GM19193 (cell line): Measurements from ENCODE around the gene CEP63.

Experiments
- POLR2A ChIP-seq: IDR thresholded peaks from 4 replicates; pipeline ENCODE4 v1.6.1; 2011; ENCODE audit not compliant: insufficient read depth, insufficient read length; ENCODE audit errors: extremely low read depth

CEP63 gene

DNA sequence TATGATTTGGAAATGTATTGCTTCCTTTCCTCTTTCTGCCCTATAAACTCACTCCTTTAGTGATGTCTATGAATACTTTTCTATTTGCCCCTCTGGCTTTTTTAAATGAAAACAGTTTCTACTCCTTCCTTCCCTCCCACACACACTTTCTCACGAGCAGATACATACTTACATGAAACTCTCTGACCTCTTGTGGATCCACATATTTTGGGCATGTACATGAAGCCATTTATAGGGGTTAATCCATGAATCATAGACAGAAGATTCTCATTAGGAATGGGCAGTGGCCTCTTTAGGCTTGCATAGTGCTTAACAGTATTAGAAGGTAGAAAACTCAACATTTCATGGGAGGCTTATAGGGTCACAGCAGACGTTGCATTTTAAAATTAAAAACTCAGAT, 24.9 kb upstream of the CEP63 start:
- TF ChIP-seq POLR2A: no peak

DNA sequence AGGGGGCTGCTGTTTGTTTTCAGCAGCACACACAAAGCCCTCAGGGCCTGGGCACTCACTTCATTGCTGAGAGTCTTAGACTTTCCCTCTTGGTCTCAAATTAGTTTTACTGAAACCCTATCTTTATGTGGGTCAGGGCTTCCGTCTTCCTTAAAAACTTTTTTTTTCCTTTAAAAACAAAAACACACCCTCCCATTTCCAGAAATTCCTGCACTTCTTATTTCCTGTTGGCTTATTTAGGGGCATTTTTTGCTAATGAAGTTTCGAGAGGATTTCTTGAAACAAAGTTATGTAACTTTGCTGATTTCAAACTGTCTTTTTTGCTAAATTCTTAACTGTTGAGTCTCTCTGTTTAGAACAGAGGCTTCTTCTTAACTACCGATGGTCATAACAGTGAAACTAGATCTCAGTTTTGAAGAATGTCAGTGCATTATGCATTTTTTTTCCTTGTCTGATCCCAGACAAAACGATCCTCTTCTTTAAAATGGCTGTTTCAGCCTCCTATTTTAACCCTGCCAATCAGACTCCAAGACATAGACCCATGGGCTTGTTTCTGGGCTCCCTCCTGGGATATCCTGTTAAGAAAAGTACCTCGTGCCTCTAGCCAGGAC, 23.4 kb upstream of the CEP63 start:
- TF ChIP-seq POLR2A: no peak

DNA sequence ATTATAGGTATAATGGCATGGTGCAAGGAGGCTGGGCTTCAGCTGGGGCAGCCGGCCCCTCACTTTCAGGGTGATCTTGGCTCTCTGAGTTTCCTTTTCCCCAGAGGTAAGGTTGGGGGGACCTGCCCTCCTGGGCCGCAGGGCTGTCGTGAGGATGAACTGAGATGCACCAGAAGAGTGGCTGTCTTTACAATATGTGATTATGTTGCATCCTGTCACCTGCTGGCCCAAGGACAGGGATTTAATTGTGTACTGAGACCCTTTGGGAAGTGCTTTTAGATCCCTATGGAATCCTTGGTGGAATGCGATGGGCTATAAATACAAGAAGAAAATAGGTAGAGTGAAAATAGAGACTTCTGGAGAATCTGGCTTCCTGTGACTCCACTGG, 22.2 kb upstream of the CEP63 start:
- no peak for TF ChIP-seq POLR2A

DNA sequence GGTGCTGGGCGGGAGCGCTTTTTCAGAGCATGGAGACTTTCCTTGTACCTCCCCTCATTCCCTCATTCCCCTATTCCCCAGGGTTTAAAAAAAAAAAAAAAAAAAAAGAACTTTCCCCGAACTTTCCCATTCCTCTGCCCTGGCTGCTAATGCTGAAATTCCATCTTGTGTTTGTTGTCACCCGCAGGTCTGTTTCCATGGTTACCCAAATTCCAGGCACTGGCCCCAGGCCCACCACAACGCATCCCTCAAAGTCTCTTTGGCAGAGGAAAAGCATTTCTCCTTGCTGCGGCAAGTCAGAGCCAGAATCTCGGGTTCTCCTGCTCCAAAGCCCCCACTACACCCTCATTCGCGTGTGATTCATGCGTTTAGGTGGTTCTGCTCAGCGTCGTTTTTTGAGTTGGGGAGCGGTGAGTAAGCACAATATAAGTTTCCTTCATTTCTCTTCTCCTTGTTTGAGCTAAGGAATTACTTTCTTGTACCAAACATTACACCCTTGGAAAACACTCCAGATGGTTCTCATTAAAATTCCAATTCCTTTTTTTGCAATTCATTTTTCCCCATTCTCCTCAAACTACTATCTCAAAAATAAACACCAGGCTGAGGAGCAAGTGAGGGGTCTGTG, 21.7 kb upstream of the CEP63 start:
- no peak for TF ChIP-seq POLR2A

DNA sequence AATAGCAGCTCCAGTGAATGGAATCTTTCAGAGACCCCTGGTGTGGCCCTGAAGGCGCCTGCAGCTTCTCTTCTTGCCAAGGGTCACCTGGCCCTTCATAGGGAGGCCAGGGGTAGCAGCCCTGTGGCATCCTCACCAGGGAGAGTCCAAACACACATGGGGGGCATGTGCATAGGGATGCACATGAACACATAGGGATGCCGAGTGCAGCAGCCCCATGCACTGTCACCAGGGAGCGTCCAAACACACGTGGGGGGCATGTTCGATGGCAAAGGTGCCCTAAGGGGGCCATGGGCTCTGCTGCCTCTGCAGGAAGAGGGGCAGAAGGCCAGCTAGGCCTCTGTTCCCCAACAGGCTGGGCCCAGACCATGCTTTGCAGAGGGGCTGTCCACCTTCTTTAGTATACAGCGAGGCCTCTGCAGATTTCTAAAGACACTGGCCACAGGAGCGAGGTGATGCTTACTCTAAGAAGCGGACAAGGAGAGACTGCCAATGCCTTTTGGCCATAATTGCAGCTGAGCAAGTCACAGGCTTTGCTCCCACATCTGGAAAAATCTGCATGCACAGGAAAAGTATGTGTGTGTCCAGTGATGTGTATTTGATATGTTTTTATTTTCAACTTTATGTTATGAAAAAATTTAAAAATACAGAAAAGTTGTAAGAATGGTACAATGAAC, 21.0 kb upstream of the CEP63 start:
- no peak for TF ChIP-seq POLR2A

DNA sequence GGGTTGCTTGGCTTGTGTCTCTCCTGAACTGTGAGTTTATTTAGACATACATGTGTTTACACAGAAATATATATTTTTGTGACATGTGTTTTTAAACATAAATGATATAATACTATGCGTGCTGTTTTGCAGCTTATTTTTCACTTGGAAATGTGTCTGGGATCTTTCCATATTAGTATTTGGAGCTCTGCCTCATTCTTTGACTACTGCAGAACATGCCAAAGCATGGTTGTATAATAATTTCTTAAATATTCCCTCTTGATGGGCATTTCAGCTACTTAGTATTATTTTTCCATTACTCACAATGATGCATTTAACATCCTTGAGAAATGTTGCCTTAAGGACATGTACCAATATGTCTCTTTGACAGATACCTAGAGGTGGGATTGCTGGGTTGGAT, 19.5 kb upstream of the CEP63 start:
- TF ChIP-seq POLR2A: no peak

DNA sequence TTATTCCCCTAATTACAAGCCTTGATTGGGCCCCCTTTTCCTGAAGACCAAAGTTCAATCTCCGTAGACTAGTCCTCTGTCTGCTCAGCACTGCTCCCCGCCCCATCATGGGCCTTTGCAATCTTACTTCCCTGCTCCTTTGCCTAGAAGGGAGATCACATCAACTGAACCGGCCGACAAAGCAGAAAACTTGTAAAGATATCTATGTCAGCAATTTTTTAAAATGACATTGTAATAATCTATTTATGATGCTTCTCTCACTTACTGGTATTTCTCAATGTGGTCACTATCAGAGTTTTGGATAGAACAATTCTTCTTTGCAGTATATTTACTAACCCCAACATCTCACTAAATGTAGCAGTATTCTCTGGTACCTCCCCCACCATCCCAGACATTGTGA, 17.3 kb upstream of the CEP63 start:
- no peak for TF ChIP-seq POLR2A

DNA sequence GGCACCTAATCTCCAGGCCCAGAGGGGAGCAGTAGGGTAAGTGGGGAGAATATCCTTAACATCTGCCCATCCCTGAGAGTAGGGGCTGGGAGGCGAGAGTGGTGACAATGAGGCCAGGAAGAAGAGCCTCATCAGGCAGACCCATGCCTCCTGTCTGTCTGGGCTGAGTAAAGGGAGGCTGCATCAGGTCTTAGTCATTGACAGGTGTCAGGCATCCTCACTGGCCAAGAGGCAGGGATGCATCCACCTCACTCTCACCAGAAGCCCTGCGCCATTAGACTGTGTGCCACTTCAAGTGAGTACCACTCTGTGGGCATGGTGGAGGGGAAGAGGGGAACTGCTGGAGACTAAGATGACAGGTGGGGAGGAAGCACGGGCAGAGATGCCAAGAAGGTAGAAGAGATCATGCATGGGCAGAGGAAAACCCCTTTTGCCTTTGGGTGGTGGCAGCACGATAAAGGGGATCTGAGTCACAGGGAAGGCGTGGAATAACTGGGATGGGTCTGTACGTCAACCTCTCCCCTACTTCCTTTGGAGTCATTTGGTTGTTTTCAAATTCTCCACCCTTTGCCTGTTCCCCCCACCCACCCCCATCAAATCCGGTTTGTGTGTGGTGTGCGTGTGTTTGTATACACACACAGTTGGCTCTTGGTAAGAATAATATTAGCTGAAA, 14.2 kb upstream of the CEP63 start:
- TF ChIP-seq POLR2A: no peak

DNA sequence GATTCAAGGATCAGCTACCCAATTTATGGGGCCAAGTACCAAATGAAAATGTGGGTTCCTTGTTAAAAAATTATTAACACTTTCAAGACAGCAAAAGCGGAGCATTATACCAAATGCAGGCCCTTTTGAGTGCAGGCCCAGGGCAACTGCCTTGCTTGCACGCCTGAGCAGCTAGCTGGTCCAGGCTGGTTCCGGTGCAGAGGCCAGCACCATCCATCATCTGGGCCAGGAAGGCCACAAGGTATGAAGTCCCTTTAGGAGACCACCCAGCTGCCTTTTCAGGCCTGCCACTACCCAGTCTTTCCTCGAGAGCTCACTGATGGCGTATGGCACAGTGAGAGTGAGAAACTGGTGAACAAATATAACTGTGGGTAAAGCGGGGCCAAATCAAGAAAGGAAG, 13.0 kb upstream of the CEP63 start:
- no peak for TF ChIP-seq POLR2A

DNA sequence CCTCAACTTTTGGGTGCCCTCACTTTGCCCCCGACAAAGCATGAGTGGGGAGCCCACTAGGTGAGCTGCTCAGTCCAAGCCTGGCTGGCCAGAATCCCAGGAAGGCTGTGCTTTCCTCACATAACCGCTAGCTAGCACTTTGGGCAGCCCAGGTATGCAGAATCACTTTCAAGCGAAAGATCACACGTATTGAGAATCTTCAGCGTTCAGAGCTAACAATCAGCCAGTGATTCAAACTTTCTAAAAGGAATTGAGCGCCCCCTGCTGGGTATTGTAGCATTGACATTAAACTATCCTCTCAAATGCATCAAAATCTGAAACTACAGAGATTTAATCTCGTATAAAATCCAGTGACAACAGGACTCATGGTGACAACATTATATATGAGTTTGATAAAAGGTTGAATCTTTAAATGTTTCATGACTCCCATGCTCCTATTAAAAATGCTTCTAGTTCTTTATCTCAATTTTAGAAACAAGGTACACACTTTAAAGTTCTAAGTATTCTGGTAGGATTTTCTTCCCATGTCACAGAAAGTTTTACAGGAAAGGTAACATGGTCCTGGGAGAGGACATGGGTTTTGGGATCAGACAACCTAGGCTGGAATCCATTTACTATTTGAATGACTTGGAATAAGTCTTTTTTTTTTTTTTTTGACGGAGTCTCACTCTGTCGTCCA, 11.8 kb upstream of the CEP63 start:
- TF ChIP-seq POLR2A: no peak

DNA sequence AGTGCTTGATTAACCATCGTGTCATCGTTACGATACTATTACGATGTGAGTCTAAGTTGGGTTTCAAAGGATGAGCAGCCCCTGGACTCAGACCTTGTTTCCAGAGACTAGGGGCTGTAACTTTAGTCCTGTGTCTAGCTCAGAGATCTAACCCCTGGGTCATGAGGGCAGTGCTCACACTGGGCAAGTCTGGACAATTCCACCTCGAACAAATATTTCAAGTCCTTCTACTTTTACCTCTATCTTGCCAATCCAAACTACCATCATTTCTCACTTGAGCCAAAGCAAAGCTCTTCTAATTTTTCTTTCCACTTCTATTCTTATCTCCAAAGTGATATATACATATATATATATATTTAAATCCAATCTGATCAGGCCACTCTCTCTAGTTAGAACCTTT, 10.9 kb upstream of the CEP63 start:
- no peak for TF ChIP-seq POLR2A

DNA sequence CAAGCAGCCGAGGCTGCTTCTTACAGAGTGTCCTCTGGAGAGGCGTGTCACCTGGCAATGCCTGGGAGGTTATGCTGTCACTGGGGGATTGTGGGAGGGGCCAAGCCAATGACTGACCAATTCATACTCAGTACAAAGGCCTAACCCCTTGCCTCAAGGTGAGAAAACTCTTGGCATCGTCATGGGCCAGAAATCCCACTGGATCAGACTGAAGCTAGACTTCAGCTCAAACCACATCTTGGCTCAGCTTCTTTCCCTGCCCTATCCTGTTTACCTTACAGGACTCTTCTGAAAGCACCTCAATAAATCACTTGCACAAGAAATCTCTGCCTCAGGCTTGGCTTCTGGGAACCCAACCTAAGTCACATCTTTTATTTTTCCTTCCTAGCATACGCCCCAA, 9.6 kb upstream of the CEP63 start:
- no peak for TF ChIP-seq POLR2A

DNA sequence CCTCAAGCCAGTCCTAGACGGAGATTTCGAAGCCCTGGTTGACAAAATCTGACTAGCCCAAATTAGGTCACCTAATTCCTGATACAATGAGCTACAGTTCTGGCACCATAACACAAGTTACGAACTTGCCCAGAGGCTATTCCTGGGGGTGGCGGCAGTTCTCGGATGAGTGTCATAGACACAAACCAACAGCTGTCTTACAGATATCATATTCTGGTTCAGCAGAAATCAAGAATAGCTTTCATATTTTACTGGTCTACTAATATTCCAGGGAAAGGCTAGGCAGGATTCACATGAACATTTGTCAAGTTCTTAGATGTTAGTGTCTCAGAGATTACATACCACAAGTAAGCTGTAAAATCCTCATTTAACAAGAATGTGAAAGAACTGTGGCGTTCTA, 8.9 kb upstream of the CEP63 start:
- TF ChIP-seq POLR2A: no peak

DNA sequence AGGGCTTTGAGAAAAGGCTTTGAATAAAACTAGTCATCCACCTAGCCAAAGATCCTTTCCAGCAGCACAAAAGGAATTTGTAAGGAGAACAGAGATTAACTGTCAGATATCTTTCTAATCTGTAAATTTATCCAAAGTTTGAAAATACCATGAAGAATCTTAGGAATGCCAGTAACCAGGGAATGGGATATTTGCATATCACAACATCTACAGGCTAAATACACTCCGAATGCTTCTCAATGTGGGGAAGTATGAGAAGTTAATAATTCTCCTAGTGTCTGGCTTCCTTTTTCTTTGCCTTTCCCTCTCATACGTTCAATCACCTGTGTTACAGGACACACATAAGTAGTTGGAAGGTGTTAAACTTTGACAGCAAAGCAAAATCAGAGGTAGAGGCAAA, 7.9 kb upstream of the CEP63 start:
- no peak for TF ChIP-seq POLR2A

DNA sequence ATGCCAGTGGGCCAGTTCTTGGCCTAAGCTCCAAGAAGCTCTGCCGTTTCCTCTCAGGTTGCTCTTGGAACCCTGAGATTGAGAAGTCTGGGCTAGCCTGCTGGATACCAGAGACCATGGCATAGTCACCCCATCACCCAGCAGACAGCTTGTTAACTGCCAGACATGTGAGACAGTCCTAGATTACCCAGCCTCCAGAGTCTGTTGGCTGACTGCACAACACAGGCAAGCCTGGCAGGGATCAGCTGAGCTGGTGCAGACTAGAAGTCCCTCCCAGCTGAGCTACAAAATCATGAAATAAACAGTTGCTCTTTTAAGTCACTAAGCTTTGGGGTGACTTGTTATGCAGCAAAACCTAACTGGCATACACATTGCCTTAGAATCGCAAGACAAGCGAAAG, 5.3 kb upstream of the CEP63 start:
- TF ChIP-seq POLR2A: no peak
